GM18858 (cell line): ENCODE data around the gene LRRK1.

Experiments used
- ATAC-seq: cut with Tn5 transposase; IDR thresholded peaks from one replicate; pipeline ENCODE4 v1.9.1; 2021; ENCODE audit not compliant: unreplicated experiment

Gene LRRK1

GRCh38 chr15:101107101-101107500 lies 187.9 kb downstream of the LRRK1 start:
- ATAC-seq = no peak

- ATAC-seq = no peak
Observed at GRCh38 chr15:101107625-101108460, 188.7 kb downstream of the LRRK1 start.

GRCh38 chr15:101108461-101108775 lies 189.3 kb downstream of the LRRK1 start:
- no peak for ATAC-seq

GRCh38 chr15:101108791-101109190 lies 189.6 kb downstream of the LRRK1 start:
- ATAC-seq = no peak

- ATAC-seq = no peak
Observed at GRCh38 chr15:101110681-101111569, 191.8 kb downstream of the LRRK1 start.

GRCh38 chr15:101111570-101112262 lies 192.6 kb downstream of the LRRK1 start:
- ATAC-seq = no peak

- ATAC-seq = no peak
Observed at GRCh38 chr15:101112336-101113113, 193.4 kb downstream of the LRRK1 start.

GRCh38 chr15:101113114-101114005 lies 194.2 kb downstream of the LRRK1 start:
- ATAC-seq = no peak

GRCh38 chr15:101114166-101114565 lies 195.0 kb downstream of the LRRK1 start:
- ATAC-seq = no peak

GRCh38 chr15:101114610-101115009 lies 195.5 kb downstream of the LRRK1 start:
- ATAC-seq = no peak

GRCh38 chr15:101115393-101115785 lies 196.2 kb downstream of the LRRK1 start:
- no peak for ATAC-seq

- no peak for ATAC-seq
Observed at GRCh38 chr15:101115786-101116680, 196.9 kb downstream of the LRRK1 start.

- ATAC-seq = no peak
Observed at GRCh38 chr15:101116681-101116976, 197.5 kb downstream of the LRRK1 start.

- ATAC-seq = no peak
Observed at GRCh38 chr15:101118116-101118515, 199.0 kb downstream of the LRRK1 start.

- ATAC-seq = no peak
Observed at GRCh38 chr15:101118615-101119014, 199.5 kb downstream of the LRRK1 start.

GRCh38 chr15:101119181-101119580 lies 200.0 kb downstream of the LRRK1 start:
- no peak for ATAC-seq
